HepG2 (cell line): ENCODE data around the gene PCDHB7.
"Not testable (repeated sequence)": the region's sequence is repeated elsewhere in the genome, so short reads cannot be mapped to it uniquely, and the experiment has no call there.

ENCODE experiments used
- EP300 ChIP-seq, 3 experiments: sonication (generic) in 1 of 3; formaldehyde crosslinking in 1 of 3; IDR thresholded peaks; 2 replicates each; pipeline versions ENCODE4 v1.5.1 to v1.6.1; 2011 to 2020; ENCODE audit warnings: low read depth in 2 of 3, low read length in 2 of 3, borderline replicate concordance in 1 of 3, improper control_type of control experiment in 1 of 3, mild to moderate bottlenecking in 1 of 3, missing genetic modification reagents in 1 of 3, moderate library complexity in 1 of 3
- JUND ChIP-seq: sonication (generic); formaldehyde crosslinking; IDR thresholded peaks from 2 replicates; pipeline ENCODE4 v1.8.0; 2022; ENCODE audit warnings: mild to moderate bottlenecking, missing genetic modification reagents
- NR1H2 ChIP-seq: sonication (generic); formaldehyde crosslinking; IDR thresholded peaks from 2 replicates; pipeline ENCODE4 v1.8.1; 2022; ENCODE audit warnings: low read depth, missing genetic modification reagents, borderline replicate concordance
- ZBTB7B ChIP-seq: sonication (generic); formaldehyde crosslinking; IDR thresholded peaks from 2 replicates; pipeline ENCODE4 v1.4.0; 2020; ENCODE audit warnings: missing genetic modification reagents
- TF ChIP-seq, protein P1 (sequence below): sonication (generic); formaldehyde crosslinking; IDR thresholded peaks from 2 replicates; pipeline ENCODE4 v1.4.0; 2020; ENCODE audit warnings: missing genetic modification reagents
- TF ChIP-seq, protein P2 (sequence below): sonication (generic); formaldehyde crosslinking; IDR thresholded peaks from 2 replicates; pipeline ENCODE4 v1.4.0; 2020; ENCODE audit warnings: missing genetic modification reagents

DNA sequence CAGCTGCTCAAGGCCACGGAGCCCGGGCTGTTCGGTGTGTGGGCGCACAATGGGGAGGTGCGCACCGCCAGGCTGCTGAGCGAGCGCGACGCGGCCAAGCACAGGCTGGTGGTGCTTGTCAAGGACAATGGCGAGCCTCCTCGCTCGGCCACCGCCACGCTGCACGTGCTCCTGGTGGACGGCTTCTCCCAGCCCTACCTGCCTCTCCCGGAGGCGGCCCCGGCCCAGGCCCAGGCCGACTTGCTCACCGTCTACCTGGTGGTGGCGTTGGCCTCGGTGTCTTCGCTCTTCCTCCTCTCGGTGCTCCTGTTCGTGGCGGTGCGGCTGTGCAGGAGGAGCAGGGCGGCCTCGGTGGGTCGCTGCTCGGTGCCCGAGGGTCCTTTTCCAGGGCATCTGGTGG, 16.7 kb downstream of the PCDHB7 start:
- TF ChIP-seq, protein P1, sequence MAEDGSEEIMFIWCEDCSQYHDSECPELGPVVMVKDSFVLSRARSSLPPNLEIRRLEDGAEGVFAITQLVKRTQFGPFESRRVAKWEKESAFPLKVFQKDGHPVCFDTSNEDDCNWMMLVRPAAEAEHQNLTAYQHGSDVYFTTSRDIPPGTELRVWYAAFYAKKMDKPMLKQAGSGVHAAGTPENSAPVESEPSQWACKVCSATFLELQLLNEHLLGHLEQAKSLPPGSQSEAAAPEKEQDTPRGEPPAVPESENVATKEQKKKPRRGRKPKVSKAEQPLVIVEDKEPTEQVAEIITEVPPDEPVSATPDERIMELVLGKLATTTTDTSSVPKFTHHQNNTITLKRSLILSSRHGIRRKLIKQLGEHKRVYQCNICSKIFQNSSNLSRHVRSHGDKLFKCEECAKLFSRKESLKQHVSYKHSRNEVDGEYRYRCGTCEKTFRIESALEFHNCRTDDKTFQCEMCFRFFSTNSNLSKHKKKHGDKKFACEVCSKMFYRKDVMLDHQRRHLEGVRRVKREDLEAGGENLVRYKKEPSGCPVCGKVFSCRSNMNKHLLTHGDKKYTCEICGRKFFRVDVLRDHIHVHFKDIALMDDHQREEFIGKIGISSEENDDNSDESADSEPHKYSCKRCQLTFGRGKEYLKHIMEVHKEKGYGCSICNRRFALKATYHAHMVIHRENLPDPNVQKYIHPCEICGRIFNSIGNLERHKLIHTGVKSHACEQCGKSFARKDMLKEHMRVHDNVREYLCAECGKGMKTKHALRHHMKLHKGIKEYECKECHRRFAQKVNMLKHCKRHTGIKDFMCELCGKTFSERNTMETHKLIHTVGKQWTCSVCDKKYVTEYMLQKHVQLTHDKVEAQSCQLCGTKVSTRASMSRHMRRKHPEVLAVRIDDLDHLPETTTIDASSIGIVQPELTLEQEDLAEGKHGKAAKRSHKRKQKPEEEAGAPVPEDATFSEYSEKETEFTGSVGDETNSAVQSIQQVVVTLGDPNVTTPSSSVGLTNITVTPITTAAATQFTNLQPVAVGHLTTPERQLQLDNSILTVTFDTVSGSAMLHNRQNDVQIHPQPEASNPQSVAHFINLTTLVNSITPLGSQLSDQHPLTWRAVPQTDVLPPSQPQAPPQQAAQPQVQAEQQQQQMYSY (CRISPR knock-in tag), result not testable (repeated sequence)
- not testable (repeated sequence) for TF ChIP-seq ZBTB7B; EP300 (IDR thresholded peaks at IDR 0.05; ENCODE audit: low read depth in 2 of 2, low read length in 2 of 2); EP300 (CRISPR knock-in tag; IDR thresholded peaks at IDR 0.05; ENCODE audit: borderline replicate concordance); NR1H2 (CRISPR knock-in tag); JUND (CRISPR knock-in tag)
- TF ChIP-seq, protein P2, sequence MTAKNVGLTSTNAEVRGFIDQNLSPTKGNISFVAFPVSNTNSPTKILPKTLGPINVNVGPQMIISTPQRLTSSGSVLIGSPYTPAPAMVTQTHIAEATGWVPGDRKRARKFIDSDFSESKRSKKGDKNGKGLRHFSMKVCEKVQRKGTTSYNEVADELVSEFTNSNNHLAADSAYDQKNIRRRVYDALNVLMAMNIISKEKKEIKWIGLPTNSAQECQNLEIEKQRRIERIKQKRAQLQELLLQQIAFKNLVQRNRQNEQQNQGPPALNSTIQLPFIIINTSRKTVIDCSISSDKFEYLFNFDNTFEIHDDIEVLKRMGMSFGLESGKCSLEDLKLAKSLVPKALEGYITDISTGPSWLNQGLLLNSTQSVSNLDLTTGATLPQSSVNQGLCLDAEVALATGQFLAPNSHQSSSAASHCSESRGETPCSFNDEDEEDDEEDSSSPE (CRISPR knock-in tag), result not testable (repeated sequence)
